GM06990 (cell line): Measurements from ENCODE around the gene HS6ST1.

Experiments used
- DNase-seq: peaks from one replicate; pipeline ENCODE4 v3.0.0-alpha.2; 2011; ENCODE audit not compliant: insufficient read length; ENCODE audit errors: extremely low read depth
- H3K27me3 ChIP-seq: replicated peaks from 2 replicates; pipeline ENCODE4 v1.6.0; 2011; ENCODE audit warnings: low read length; ENCODE audit not compliant: control insufficient read depth, insufficient read depth
- H3K36me3 ChIP-seq: 2 replicates; pipeline ENCODE4 v1.5.1; 2011; ENCODE audit warnings: low read length; ENCODE audit not compliant: control insufficient read depth, insufficient read depth
- H3K4me3 ChIP-seq: replicated peaks from 2 replicates; pipeline ENCODE4 v1.5.1; 2011; ENCODE audit warnings: low read depth, mild to moderate bottlenecking, control low read depth, low read length
- CTCF ChIP-seq: IDR thresholded peaks from 2 replicates; pipeline ENCODE4 v1.5.1; 2011; ENCODE audit warnings: low read length, control low read depth, mild to moderate bottlenecking, inconsistent platforms; ENCODE audit not compliant: insufficient read depth, poor library complexity, severe bottlenecking

The HS6ST1 gene

GRCh38 chr2:128311755-128312341, 6.8 kb downstream of the HS6ST1 start:
- Histone ChIP-seq H3K27me3 (no peaks in the 10 kb centered on the region), H3K4me3 (no peak overlapping the region), H3K36me3 (no peaks in the 10 kb centered on the region; the same call in 1 of the 2 replicates)
- TF ChIP-seq CTCF = no peak
- DNase-seq = no peak

- Histone ChIP-seq H3K4me3 (no peak overlapping the region), H3K27me3 (no peaks in the 10 kb centered on the region), H3K36me3 (no peaks in the 10 kb centered on the region; the same call in 1 of the 2 replicates)
- no peak for DNase-seq
- TF ChIP-seq CTCF = no peak
Observed at GRCh38 chr2:128311216-128311754, 7.4 kb downstream of the HS6ST1 start.

GRCh38 chr2:128310761-128311160, 7.9 kb downstream of the HS6ST1 start:
- Histone ChIP-seq H3K36me3 (no peaks in the 10 kb centered on the region; the same call in 1 of the 2 replicates), H3K4me3 (no peak overlapping the region), H3K27me3 (no peaks in the 10 kb centered on the region)
- no peak for TF ChIP-seq CTCF
- DNase-seq = no peak

GRCh38 chr2:128310094-128310716, 8.5 kb downstream of the HS6ST1 start:
- no peak for DNase-seq
- Histone ChIP-seq H3K36me3 (no peaks in the 10 kb centered on the region; the same call in 1 of the 2 replicates), H3K27me3 (no peaks in the 10 kb centered on the region), H3K4me3 (no peak overlapping the region)
- TF ChIP-seq CTCF = no peak

GRCh38 chr2:128309280-128310093, 9.2 kb downstream of the HS6ST1 start:
- no peaks in the 10 kb centered on the region for H3K27me3 ChIP-seq
- peak; percentile 3 for DNase-seq
- no peak overlapping the region for H3K4me3 ChIP-seq
- no peak for TF ChIP-seq CTCF
- H3K36me3 ChIP-seq = no peaks in the 10 kb centered on the region; the same call in none of the 2 replicates
